Left ventricle myocardium inferior (tissue), 1 donor: Measurements from ENCODE around the gene FIGN. TPM values are rescaled to one million over a fixed set of nuclear protein-coding genes. Genes with fewer than 3 reads are reported as not detected.
A peak's percentile ranks its signal among the peaks of the same experiment; 100 is the strongest.

Experiments
- DNase-seq: peaks from one replicate; pipeline ENCODE4 v3.0.0-alpha.2; 2020
- H3K27ac ChIP-seq: fragments of 200-600 bp; replicated peaks from 2 replicates; pipeline ENCODE4 v1.8.0; 2021
- H3K27me3 ChIP-seq: fragments of 200-600 bp; 2 replicates; pipeline ENCODE4 v1.8.0; 2021; ENCODE audit warnings: low read depth
- H3K36me3 ChIP-seq: fragments of 200-600 bp; 2 replicates; pipeline ENCODE4 v1.8.0; 2021
- H3K4me1 ChIP-seq: fragments of 200-600 bp; 2 replicates; pipeline ENCODE4 v1.8.0; 2021
- H3K4me3 ChIP-seq: fragments of 200-600 bp; 2 replicates; pipeline ENCODE4 v1.8.0; 2021; ENCODE audit warnings: mild to moderate bottlenecking, moderate library complexity
- H3K9me3 ChIP-seq: fragments of 200-600 bp; replicated peaks from 2 replicates; pipeline ENCODE4 v1.8.0; 2021
- CTCF ChIP-seq: fragments of 200-600 bp; IDR thresholded peaks from 2 replicates; pipeline ENCODE4 v1.8.0; 2021; ENCODE audit warnings: antibody characterized with exemption, mild to moderate bottlenecking, borderline replicate concordance
- intact Hi-C: fragments of 100-400 bp; cut with micrococcal nuclease; formaldehyde crosslinking; loops from one replicate; pipeline ENCODE4 v1.11.0; 2022
- total RNA-seq: library from RNA; stranded (reverse); fragmentation: NEBNext Ultra II Directional; extraction: Animal tissue kit (Norgen Biotek cat#: 25700); gene quantifications from one replicate; pipeline ENCODE4 v1.2.1, GENCODE V29; 2021
- donor health status: DM: no; HTN: yes; CAD: no; lungs with severe emphysema.

Gene FIGN
- total RNA-seq, 1 donor from 2014 or later = 12.9 TPM

- no peaks in the 10 kb centered on the region for H3K27me3 ChIP-seq
- H3K4me1 ChIP-seq = peaks cover 51% of the 10 kb centered on the region
- intact Hi-C loops = loop anchor here (10.0 kb wide), 1 partner anchor 385 kb away; no protein-coding TSS in a partner anchor
- peak overlapping the region; percentile 77 for H3K4me3 ChIP-seq
- H3K27ac ChIP-seq = peak overlapping the region; percentile 96
- DNase-seq = no peak
- TF ChIP-seq CTCF = no peak
- no peaks in the 10 kb centered on the region for H3K9me3 ChIP-seq
- H3K36me3 ChIP-seq = no peaks in the 10 kb centered on the region
These were observed 6.1 kb downstream of the FIGN start for GRCh38 chr2:163729636-163730273.

GRCh38 chr2:163723881-163724280, 11.9 kb downstream of the FIGN start:
- H3K36me3 ChIP-seq = no peaks in the 10 kb centered on the region
- peaks cover 45% of the 10 kb centered on the region for H3K4me1 ChIP-seq
- H3K27ac ChIP-seq = no peak overlapping the region
- no peak overlapping the region for H3K4me3 ChIP-seq
- no peaks in the 10 kb centered on the region for H3K9me3 ChIP-seq
- TF ChIP-seq CTCF = no peak
- DNase-seq = no peak
- no peaks in the 10 kb centered on the region for H3K27me3 ChIP-seq
- intact Hi-C loops = no loop called here

GRCh38 chr2:163723348-163723747, 12.5 kb downstream of the FIGN start:
- H3K4me1 ChIP-seq = peaks cover 45% of the 10 kb centered on the region
- no peak for TF ChIP-seq CTCF
- no peak overlapping the region for H3K4me3 ChIP-seq
- H3K36me3 ChIP-seq = no peaks in the 10 kb centered on the region
- DNase-seq = no peak
- H3K27me3 ChIP-seq = no peaks in the 10 kb centered on the region
- intact Hi-C loops = no loop called here
- H3K9me3 ChIP-seq = no peaks in the 10 kb centered on the region
- no peak overlapping the region for H3K27ac ChIP-seq

GRCh38 chr2:163719331-163719730, 16.5 kb downstream of the FIGN start:
- H3K27me3 ChIP-seq = no peaks in the 10 kb centered on the region
- no peaks in the 10 kb centered on the region for H3K9me3 ChIP-seq
- H3K4me3 ChIP-seq = no peak overlapping the region
- no peak for TF ChIP-seq CTCF
- intact Hi-C loops = no loop called here
- H3K4me1 ChIP-seq = peaks cover 65% of the 10 kb centered on the region
- H3K36me3 ChIP-seq = no peaks in the 10 kb centered on the region
- no peak for DNase-seq
- peak overlapping the region; percentile 64 for H3K27ac ChIP-seq

- Histone ChIP-seq H3K27me3 (no peaks in the 10 kb centered on the region), H3K4me3 (peak overlapping the region; percentile 36), H3K9me3 (no peaks in the 10 kb centered on the region), H3K27ac (peak overlapping the region; percentile 64), H3K36me3 (no peaks in the 10 kb centered on the region), H3K4me1 (peaks cover 70% of the 10 kb centered on the region)
- peak; percentile 6 for TF ChIP-seq CTCF
- intact Hi-C loops = no loop called here
- no peak for DNase-seq
These were observed 17.7 kb downstream of the FIGN start for GRCh38 chr2:163717993-163718680.
